HCT116 (cell line): Measurements from ENCODE around the gene MINAR1. TPM values are rescaled to one million over a fixed set of nuclear protein-coding genes. Genes with fewer than 3 reads are reported as not detected.

ENCODE experiments used
- ATAC-seq: fragments of 200-7000 bp; cut with Tn5 transposase; 2 replicates; pipeline ENCODE4 v1.9.1; 2020; ENCODE audit warnings: mild to moderate bottlenecking, moderate library complexity
- BruUV-seq: library from RNA; stranded (reverse); fragments of 400-500 nt; replicated peaks from 2 replicates; lab custom pipeline; 2021; lab: Mats Ljungman, UMichigan
- CTCF ChIA-PET: fragments of 300-600 bp; sonication (Branson Sonifier 250); formaldehyde crosslinking; loops from one replicate; lab custom pipeline; 2021; ENCODE audit warnings: antibody characterized with exemption; lab: Charles Lee
- POLR2A ChIA-PET: fragments of 300-600, 350-600 bp; sonication (Branson Sonifier 250); formaldehyde crosslinking; loops from one replicate; lab custom pipeline; 2021; ENCODE audit warnings: antibody characterized with exemption; lab: Charles Lee
- RAD21 ChIA-PET, 2 experiments: fragments of 300-600 bp; sonication (Branson Sonifier 250); formaldehyde crosslinking; loops; one replicate each; lab custom pipeline; 2023; ENCODE audit warnings: low total read pairs in 2 of 2; ENCODE audit not compliant: uncharacterized antibody in 2 of 2, unreplicated experiment in 2 of 2, low non-redundant PET in 1 of 2; lab: Charles Lee
- DNase-seq: peaks from one replicate; pipeline ENCODE4 v3.0.0-alpha.2; 2010; ENCODE audit warnings: low read depth, low spot score
- H2AFZ ChIP-seq: fragments of 200-600 bp; shearing (Covaris generic), sonication (generic); 2 replicates; pipeline ENCODE4 v1.6.1; 2017; ENCODE audit warnings: low read depth, mixed run types, mixed read lengths, antibody characterized with exemption, low read length; ENCODE audit not compliant: poor library complexity, severe bottlenecking
- H3K27ac ChIP-seq: 2 replicates; pipeline ENCODE4 v1.5.1; 2012; ENCODE audit warnings: low read depth, low read length
- H3K27me3 ChIP-seq: fragments of 200-600 bp; sonication (generic); 2 replicates; pipeline ENCODE4 v1.6.1; 2016; ENCODE audit warnings: mixed run types, low read length, mixed read lengths; ENCODE audit not compliant: insufficient read depth
- H3K36me3 ChIP-seq, 2 experiments: fragments of 200-500 bp in 1 of 2; fragments of 200-600 bp in 1 of 2; sonication (Bioruptor generic) in 1 of 2; sonication (generic) in 1 of 2; 2 replicates each; pipeline versions ENCODE4 v1.5.1 to v1.6.1; 2014 to 2016; ENCODE audit warnings: low read length in 2 of 2, inconsistent platforms in 1 of 2, mixed read lengths in 1 of 2, mixed run types in 1 of 2; ENCODE audit not compliant: insufficient read depth in 2 of 2, control insufficient read depth in 1 of 2
- H3K4me1 ChIP-seq, 2 experiments: fragments of 200-600 bp in 1 of 2; sonication (generic) in 1 of 2; 2 replicates each; pipeline versions ENCODE4 v1.5.1 to v1.6.1; 2012 to 2017; ENCODE audit warnings: low read length in 2 of 2, inconsistent platforms in 1 of 2, mild to moderate bottlenecking in 1 of 2, mixed read lengths in 1 of 2, mixed run types in 1 of 2, moderate library complexity in 1 of 2; ENCODE audit not compliant: insufficient read depth in 2 of 2, control insufficient read depth in 1 of 2
- H3K4me2 ChIP-seq: fragments of 200-600 bp; sonication (generic); 2 replicates; pipeline ENCODE4 v1.6.1; 2017; ENCODE audit warnings: mixed run types, low read length, mixed read lengths
- H3K4me3 ChIP-seq, 2 experiments: fragments of 200-600 bp in 1 of 2; sonication (generic) in 1 of 2; replicated peaks in 1 of 2; 2 replicates each; pipeline ENCODE4 v1.5.1; 2011 to 2016; ENCODE audit warnings: low read length in 2 of 2, control low read depth in 1 of 2, low read depth in 1 of 2, mild to moderate bottlenecking in 1 of 2, mixed read lengths in 1 of 2, mixed run types in 1 of 2
- H3K79me2 ChIP-seq: fragments of 200-600 bp; sonication (generic); 2 replicates; pipeline ENCODE4 v1.6.1; 2017; ENCODE audit warnings: mild to moderate bottlenecking, mixed run types, low read length, moderate library complexity, mixed read lengths; ENCODE audit not compliant: insufficient read depth
- H3K9ac ChIP-seq: fragments of 200-600 bp; sonication (generic); 2 replicates; pipeline ENCODE4 v1.6.1; 2016; ENCODE audit warnings: low read length, mixed read lengths
- H3K9me2 ChIP-seq: fragments of 200-600 bp; sonication (generic), shearing (Covaris generic); 2 replicates; pipeline ENCODE4 v1.6.1; 2017; ENCODE audit warnings: mixed run types, mild to moderate bottlenecking, moderate library complexity; ENCODE audit not compliant: insufficient read depth
- H3K9me3 ChIP-seq, 2 experiments: fragments of 200-500 bp in 1 of 2; fragments of 200-600 bp in 1 of 2; sonication (Bioruptor generic) in 1 of 2; sonication (generic) in 1 of 2; 2 replicates each; pipeline ENCODE4 v1.6.1; 2014 to 2017; ENCODE audit warnings: low read length in 2 of 2, mixed read lengths in 2 of 2, inconsistent platforms in 1 of 2, low read depth in 1 of 2, mild to moderate bottlenecking in 1 of 2, mixed run types in 1 of 2, moderate library complexity in 1 of 2; ENCODE audit not compliant: control insufficient read depth in 1 of 2, insufficient read depth in 1 of 2
- H4K20me1 ChIP-seq: fragments of 200-600 bp; sonication (generic), shearing (Covaris generic); 2 replicates; pipeline ENCODE4 v1.6.1; 2017; ENCODE audit warnings: mixed run types, mild to moderate bottlenecking, moderate library complexity; ENCODE audit not compliant: insufficient read depth
- ATF3 ChIP-seq: IDR thresholded peaks from 2 replicates; pipeline ENCODE4 v1.6.1; 2012
- CBX3 ChIP-seq: IDR thresholded peaks from 2 replicates; pipeline ENCODE4 v1.6.1; 2012; ENCODE audit warnings: low read depth
- EGR1 ChIP-seq: IDR thresholded peaks from 2 replicates; pipeline ENCODE4 v1.6.1; 2012; ENCODE audit warnings: low read depth
- EZH2 ChIP-seq: fragments of 200-600 bp; sonication (generic); IDR thresholded peaks from 2 replicates; pipeline ENCODE4 v1.6.1; 2017; ENCODE audit warnings: antibody characterized with exemption, mixed run types
- EZH2phosphoT487 ChIP-seq: fragments of 200-600 bp; IDR thresholded peaks from 2 replicates; pipeline ENCODE4 v1.6.1; 2018; ENCODE audit warnings: antibody characterized with exemption, borderline replicate concordance
- FOSL1 ChIP-seq: IDR thresholded peaks from 2 replicates; pipeline ENCODE4 v1.6.1; 2012; ENCODE audit warnings: low read depth
- JUND ChIP-seq: IDR thresholded peaks from 2 replicates; pipeline ENCODE4 v1.6.1; 2012
- MAX ChIP-seq: IDR thresholded peaks from 2 replicates; pipeline ENCODE4 v1.6.1; 2012
- POLR2AphosphoS5 ChIP-seq: IDR thresholded peaks from 2 replicates; pipeline ENCODE4 v1.6.1; 2011; ENCODE audit warnings: mild to moderate bottlenecking, low read depth, low read length, moderate library complexity
- SIN3A ChIP-seq: IDR thresholded peaks from 2 replicates; pipeline ENCODE4 v1.6.1; 2012; ENCODE audit warnings: low read depth
- TCF7L2 ChIP-seq: IDR thresholded peaks from 2 replicates; pipeline ENCODE4 v1.7.0; 2011; ENCODE audit warnings: borderline replicate concordance, inconsistent platforms; ENCODE audit not compliant: insufficient read depth, insufficient read length; ENCODE audit errors: extremely low read depth
- YY1 ChIP-seq: IDR thresholded peaks from 2 replicates; pipeline ENCODE4 v1.6.1; 2011; ENCODE audit warnings: low read length, low read depth, moderate library complexity, mild to moderate bottlenecking; ENCODE audit not compliant: insufficient replicate concordance; ENCODE audit errors: extremely low read depth
- ZFX ChIP-seq: fragments of 450-650 bp; IDR thresholded peaks from 2 replicates; pipeline ENCODE4 v1.6.1; 2017
- ZNF274 ChIP-seq: fragments of 200-500 bp; sonication (Bioruptor generic); IDR thresholded peaks from 2 replicates; pipeline ENCODE4 v1.6.1; 2014; ENCODE audit warnings: mild to moderate bottlenecking, low read depth, low read length, inconsistent platforms
- intact Hi-C: fragments of 100-400 bp; cut with micrococcal nuclease; formaldehyde crosslinking; loops from 2 replicates; pipeline ENCODE4 v1.10.0; 2022
- total RNA-seq: library from RNA; stranded (reverse); gene quantifications from one replicate; pipeline ENCODE4 v1.2.1, GENCODE V29; 2021; ENCODE audit not compliant: unreplicated experiment
- TF ChIP-seq, protein P1 (sequence below), 3 experiments: fragments of 200-600 bp in 1 of 3; sonication (generic) in 1 of 3; IDR thresholded peaks in 2 of 3; conservative IDR thresholded peaks in 1 of 3; 2 replicates each; pipeline ENCODE4 v1.5.1; 2012 to 2017; ENCODE audit warnings: low read depth in 2 of 3, low read length in 2 of 3, antibody characterized with exemption in 1 of 3, borderline replicate concordance in 1 of 3, control low read depth in 1 of 3, mild to moderate bottlenecking in 1 of 3, mixed read lengths in 1 of 3, mixed run types in 1 of 3, moderate library complexity in 1 of 3; ENCODE audit not compliant: insufficient read depth in 1 of 3

Gene MINAR1
- total RNA-seq, 1 experiment from 2014 or later: 1.9 TPM

DNA sequence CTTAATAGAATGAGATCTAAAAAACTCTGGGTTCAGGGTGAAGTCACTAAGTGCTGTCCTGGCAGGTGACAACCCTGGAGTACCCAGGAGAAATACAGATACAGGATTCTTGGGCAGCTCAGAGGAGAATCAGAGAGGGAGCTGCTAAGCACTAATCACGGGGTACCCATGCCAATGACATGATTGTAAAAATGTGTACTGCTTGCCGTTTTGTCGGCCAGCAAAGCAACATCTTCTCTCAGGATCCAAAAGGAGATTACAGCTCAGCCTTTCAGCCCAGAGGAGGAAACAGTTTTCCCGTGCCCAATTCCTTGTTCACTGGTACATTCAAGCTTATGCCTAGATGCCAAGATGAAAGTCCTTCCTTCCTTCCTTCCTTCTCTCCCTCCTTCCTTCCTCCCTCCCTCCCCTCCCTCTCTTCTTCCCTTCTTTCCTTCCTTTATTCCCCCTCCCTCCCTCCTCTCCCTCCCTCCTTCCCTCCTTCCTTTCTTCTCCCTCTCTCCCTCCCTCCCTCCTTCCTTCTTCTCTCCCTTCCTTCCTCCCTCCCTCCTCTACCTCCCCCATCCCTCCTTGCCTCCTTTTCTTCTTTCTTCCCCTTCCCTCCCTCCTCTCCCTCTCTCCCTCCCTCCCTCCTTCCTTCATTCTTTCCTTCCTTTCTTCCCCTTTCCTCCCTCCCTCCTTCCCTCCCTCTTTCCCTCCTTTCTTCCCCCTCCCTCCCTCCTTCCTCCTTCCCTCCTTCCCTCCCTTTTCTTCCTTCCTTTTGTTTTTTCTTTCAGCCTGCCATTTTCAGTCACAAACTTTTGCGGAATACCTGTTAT lies 4.1 kb upstream of the MINAR1 start:
- Histone ChIP-seq H3K4me1 (no peaks in the 10 kb centered on the region), H3K9ac (no peak overlapping the region), H3K27me3 (no peaks in the 10 kb centered on the region), H3K9me2 (no peaks in the 10 kb centered on the region), H3K9me3 (no peaks in the 10 kb centered on the region), H3K36me3 (no peaks in the 10 kb centered on the region), H2AFZ (no peak overlapping the region), H4K20me1 (no peaks in the 10 kb centered on the region), H3K79me2 (no peaks in the 10 kb centered on the region), H3K27ac (no peak overlapping the region), H3K4me2 (no peak overlapping the region), H3K4me3 (no peak overlapping the region)
- DNase-seq (no peak), ATAC-seq (no peak)
- TF ChIP-seq EZH2phosphoT487 (no peak), ATF3 (no peak), EZH2 (no peak), YY1 (no peak), SIN3A (no peak), ZNF274 (no peak), EGR1 (no peak), JUND (no peak), CBX3 (no peak), TCF7L2 (no peak), ZFX (no peak), POLR2AphosphoS5 (no peak), FOSL1 (no peak), MAX (no peak)
- TF ChIP-seq, protein P1, sequence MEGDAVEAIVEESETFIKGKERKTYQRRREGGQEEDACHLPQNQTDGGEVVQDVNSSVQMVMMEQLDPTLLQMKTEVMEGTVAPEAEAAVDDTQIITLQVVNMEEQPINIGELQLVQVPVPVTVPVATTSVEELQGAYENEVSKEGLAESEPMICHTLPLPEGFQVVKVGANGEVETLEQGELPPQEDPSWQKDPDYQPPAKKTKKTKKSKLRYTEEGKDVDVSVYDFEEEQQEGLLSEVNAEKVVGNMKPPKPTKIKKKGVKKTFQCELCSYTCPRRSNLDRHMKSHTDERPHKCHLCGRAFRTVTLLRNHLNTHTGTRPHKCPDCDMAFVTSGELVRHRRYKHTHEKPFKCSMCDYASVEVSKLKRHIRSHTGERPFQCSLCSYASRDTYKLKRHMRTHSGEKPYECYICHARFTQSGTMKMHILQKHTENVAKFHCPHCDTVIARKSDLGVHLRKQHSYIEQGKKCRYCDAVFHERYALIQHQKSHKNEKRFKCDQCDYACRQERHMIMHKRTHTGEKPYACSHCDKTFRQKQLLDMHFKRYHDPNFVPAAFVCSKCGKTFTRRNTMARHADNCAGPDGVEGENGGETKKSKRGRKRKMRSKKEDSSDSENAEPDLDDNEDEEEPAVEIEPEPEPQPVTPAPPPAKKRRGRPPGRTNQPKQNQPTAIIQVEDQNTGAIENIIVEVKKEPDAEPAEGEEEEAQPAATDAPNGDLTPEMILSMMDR (IDR thresholded peaks at IDR 0.05 in 2 of 3, conservative IDR thresholded peaks at IDR 0.05 in 1 of 3; ENCODE audit: borderline replicate concordance in 1 of 3, insufficient read depth in 1 of 3, low read depth in 2 of 3, low read length in 2 of 3): no peak
- ChIA-PET CTCF (no interaction called here), RAD21 (no interaction called here), POLR2A (no interaction called here)
- no TSS peak for BruUV-seq
- intact Hi-C loops: no loop called here
